SK-N-SH (cell line): ENCODE measurements around the gene TEX54. TPM values are rescaled to one million over a fixed set of nuclear protein-coding genes. Genes with fewer than 3 reads are reported as not detected.
"Not testable (repeated sequence)": the region's sequence is repeated elsewhere in the genome, so short reads cannot be mapped to it uniquely, and the experiment has no call there.

Source experiments
- CTCF ChIA-PET: fragments of 300-600, 350-600 bp; formaldehyde crosslinking; extraction: SDS; loops from one replicate; lab custom pipeline; 2021; lab: Yijun Ruan, JAX
- POLR2A ChIA-PET: fragments of 350-600 bp; sonication (Branson Sonifier 250); formaldehyde crosslinking; extraction: SDS; loops from one replicate; lab custom pipeline; 2020; ENCODE audit warnings: antibody characterized with exemption, inconsistent platforms; lab: Yijun Ruan, JAX
- DNase-seq: peaks from one replicate; pipeline ENCODE4 v3.0.0; 2012
- H2AFZ ChIP-seq: fragments of 200-600 bp; sonication (generic); 2 replicates; pipeline ENCODE4 v1.8.1; 2016; ENCODE audit warnings: antibody characterized with exemption, mild to moderate bottlenecking, low read depth
- H3F3A ChIP-seq: fragments of 200-600 bp; sonication (generic); replicated peaks from 2 replicates; pipeline ENCODE3; 2016; ENCODE audit warnings: antibody characterized with exemption, mild to moderate bottlenecking; ENCODE audit not compliant: insufficient read depth
- H3K27ac ChIP-seq, 2 experiments: fragments of 200-500 bp in 1 of 2; fragments of 200-600 bp in 1 of 2; sonication (Bioruptor generic) in 1 of 2; sonication (generic), shearing (Covaris generic) in 1 of 2; 2 replicates each; pipeline versions ENCODE4 v1.5.1 to v1.6.1; 2014 to 2016; ENCODE audit warnings: low read depth in 2 of 2, inconsistent platforms in 1 of 2, low read length in 1 of 2, mild to moderate bottlenecking in 1 of 2, mixed read lengths in 1 of 2
- H3K27me3 ChIP-seq: fragments of 200-600 bp; sonication (generic), shearing (Covaris generic); 2 replicates; pipeline ENCODE4 v1.6.1; 2016; ENCODE audit warnings: mixed run types; ENCODE audit not compliant: insufficient read depth
- H3K36me3 ChIP-seq, 2 experiments: fragments of 200-500 bp in 1 of 2; fragments of 200-600 bp in 1 of 2; sonication (Bioruptor generic) in 1 of 2; sonication (generic) in 1 of 2; replicated peaks in 1 of 2; 2 replicates each; pipeline versions ENCODE3 to v1.5.1; 2014 to 2016; ENCODE audit warnings: low read length in 1 of 2, mild to moderate bottlenecking in 1 of 2; ENCODE audit not compliant: insufficient read depth in 2 of 2, control insufficient read depth in 1 of 2
- H3K4me1 ChIP-seq, 2 experiments: fragments of 200-500 bp in 1 of 2; fragments of 200-600 bp in 1 of 2; sonication (Bioruptor generic) in 1 of 2; sonication (generic), shearing (Covaris generic) in 1 of 2; 2 replicates each; pipeline versions ENCODE4 v1.5.1 to v1.6.1; 2014 to 2016; ENCODE audit warnings: low read depth in 1 of 2, low read length in 1 of 2, mixed run types in 1 of 2; ENCODE audit not compliant: insufficient read depth in 2 of 2, control insufficient read depth in 1 of 2
- H3K4me2 ChIP-seq: fragments of 200-600 bp; sonication (generic), shearing (Covaris generic); 2 replicates; pipeline ENCODE4 v1.6.1; 2017; ENCODE audit warnings: mixed run types
- H3K4me3 ChIP-seq, 2 experiments: fragments of 200-500 bp in 1 of 2; fragments of 200-600 bp in 1 of 2; sonication (Bioruptor generic) in 1 of 2; sonication (generic), shearing (Covaris generic) in 1 of 2; 2 replicates each; pipeline versions ENCODE4 v1.5.1 to v1.8.1; 2014 to 2016; ENCODE audit warnings: low read depth in 2 of 2, inconsistent platforms in 1 of 2, low read length in 1 of 2, mild to moderate bottlenecking in 1 of 2, mixed read lengths in 1 of 2, moderate library complexity in 1 of 2
- H3K79me2 ChIP-seq: fragments of 200-600 bp; sonication (generic); 2 replicates; pipeline ENCODE4 v1.8.1; 2017; ENCODE audit warnings: mild to moderate bottlenecking; ENCODE audit not compliant: insufficient read depth
- H3K9ac ChIP-seq: fragments of 200-600 bp; sonication (generic); 2 replicates; pipeline ENCODE4 v1.6.1; 2017; ENCODE audit warnings: mixed run types
- H3K9me2 ChIP-seq: fragments of 200-600 bp; sonication (generic); 2 replicates; pipeline ENCODE4 v1.6.1; 2017; ENCODE audit warnings: mixed run types
- H3K9me3 ChIP-seq: fragments of 200-600 bp; sonication (generic); 2 replicates; pipeline ENCODE4 v1.6.1; 2017; ENCODE audit warnings: mixed run types, mild to moderate bottlenecking, moderate library complexity
- H4K20me1 ChIP-seq: fragments of 200-600 bp; sonication (generic); 2 replicates; pipeline ENCODE4 v1.6.1; 2017; ENCODE audit warnings: mild to moderate bottlenecking, mixed run types; ENCODE audit not compliant: insufficient read depth
- EP300 ChIP-seq, 2 experiments: IDR thresholded peaks; 2 replicates each; pipeline versions ENCODE4 v1.4.0 to v1.6.1; 2012; ENCODE audit warnings: borderline replicate concordance in 1 of 2, low read depth in 1 of 2, low read length in 1 of 2
- EZH2phosphoT487 ChIP-seq: fragments of 200-600 bp; sonication (generic); IDR thresholded peaks from 2 replicates; pipeline ENCODE4 v1.6.1; 2017; ENCODE audit warnings: low read depth, mixed run types, mild to moderate bottlenecking, antibody characterized with exemption, moderate library complexity, borderline replicate concordance
- FOXJ3 ChIP-seq: sonication (generic); formaldehyde crosslinking; IDR thresholded peaks from 2 replicates; pipeline ENCODE4 v1.5.1; 2020; ENCODE audit warnings: mild to moderate bottlenecking, missing genetic modification reagents
- FOXM1 ChIP-seq: IDR thresholded peaks from 2 replicates; pipeline ENCODE4 v1.4.0; 2012; ENCODE audit warnings: low read depth, mild to moderate bottlenecking
- NRF1 ChIP-seq: IDR thresholded peaks from 2 replicates; pipeline ENCODE4 v1.6.1; 2012; ENCODE audit warnings: low read depth, mild to moderate bottlenecking, low read length
- REST ChIP-seq: IDR thresholded peaks from 2 replicates; pipeline ENCODE4 v1.6.1; 2012; ENCODE audit warnings: mild to moderate bottlenecking, low read depth, low read length, moderate library complexity
- RFX5 ChIP-seq: IDR thresholded peaks from 2 replicates; pipeline ENCODE4 v1.6.1; 2012; ENCODE audit warnings: mild to moderate bottlenecking, improper control_type of control experiment, low read length
- RXRA ChIP-seq: IDR thresholded peaks from 2 replicates; pipeline ENCODE4 v1.4.0; 2012; ENCODE audit warnings: low read depth, mild to moderate bottlenecking, borderline replicate concordance
- SMC3 ChIP-seq: IDR thresholded peaks from 2 replicates; pipeline ENCODE4 v1.6.1; 2012; ENCODE audit warnings: low read depth, low read length, improper control_type of control experiment
- TAF1 ChIP-seq: IDR thresholded peaks from 2 replicates; pipeline ENCODE4 v1.6.1; 2012; ENCODE audit warnings: low read depth, mild to moderate bottlenecking, low read length, moderate library complexity, borderline replicate concordance
- TEAD4 ChIP-seq: IDR thresholded peaks from 2 replicates; pipeline ENCODE4 v1.4.0; 2012; ENCODE audit warnings: mild to moderate bottlenecking, borderline replicate concordance; ENCODE audit not compliant: insufficient read depth
- YY1 ChIP-seq: IDR thresholded peaks from 2 replicates; pipeline ENCODE4 v1.4.0; 2012; ENCODE audit warnings: low read depth, mild to moderate bottlenecking
- WGBS: methylation state at CpG from one replicate; pipeline ENCODE4 v1.1.6; 2017; ENCODE audit warnings: low lambda C conversion rate; 5-methylcytosine and 5-hydroxymethylcytosine counted together
- polyA plus RNA-seq, 3 experiments: library from polyadenylated mRNA; depleted of rRNA; stranded (reverse); fragments of >200 nt; gene quantifications; 2 replicates each; pipeline ENCODE4 v1.2.3, GENCODE V29; 2012

TEX54 gene
- polyA plus RNA-seq, 1 of the 3 experiments (the other 2 are of a cell fraction), result not detected

GRCh38 chr11:62865635-62866034 is 33.0 kb upstream of the TEX54 start (continued):
- TF ChIP-seq REST, result no peak
- no peak for TF ChIP-seq RXRA

GRCh38 chr11:62863687-62864335 is 31.2 kb upstream of the TEX54 start:
- Histone ChIP-seq H3K4me3 (no peak overlapping the region), H3F3A (peaks cover 10% of the 10 kb centered on the region), H3K9ac (no peak overlapping the region), H2AFZ (no peak overlapping the region), H4K20me1 (no peaks in the 10 kb centered on the region), H3K27ac (no peak overlapping the region), H3K9me2 (no peaks in the 10 kb centered on the region), H3K79me2 (peaks cover 31% of the 10 kb centered on the region), H3K36me3 (no peaks in the 10 kb centered on the region), H3K9me3 (no peaks in the 10 kb centered on the region), H3K27me3 (no peaks in the 10 kb centered on the region), H3K4me1 (peaks cover 2 to 6% of the 10 kb centered on the region in 2 experiments; a peak in 2 of 4 replicates), H3K4me2 (no peak overlapping the region)
- ChIA-PET POLR2A (interaction anchor here (0.9 to 1.2 kb wide), 3 partner anchors 23 to 78 kb away, joined by 3 to 7 read pairs (median 5); no protein-coding TSS in a partner anchor), CTCF (interaction anchor here (1.0 to 6.9 kb wide), 8 partner anchors 9 to 469 kb away, joined by 3 to 74 read pairs (median 4); partner anchors contain the start of genes SLC3A2, TAF6L and TMEM179B)
- DNase-seq, result no peak
- TF ChIP-seq REST (no peak), SMC3 (no peak), TEAD4 (no peak), FOXJ3 (CRISPR knock-in tag) (no peak), NRF1 (no peak), TAF1 (no peak), FOXM1 (no peak), EP300 (IDR thresholded peaks at IDR 0.05; ENCODE audit: borderline replicate concordance in 1 of 2, low read depth in 1 of 2, low read length in 1 of 2) (no peak), EZH2phosphoT487 (no peak), YY1 (no peak), RFX5 (no peak)
- 91% methylated on average over 4 of the region's 4 CpGs for WGBS

DNA sequence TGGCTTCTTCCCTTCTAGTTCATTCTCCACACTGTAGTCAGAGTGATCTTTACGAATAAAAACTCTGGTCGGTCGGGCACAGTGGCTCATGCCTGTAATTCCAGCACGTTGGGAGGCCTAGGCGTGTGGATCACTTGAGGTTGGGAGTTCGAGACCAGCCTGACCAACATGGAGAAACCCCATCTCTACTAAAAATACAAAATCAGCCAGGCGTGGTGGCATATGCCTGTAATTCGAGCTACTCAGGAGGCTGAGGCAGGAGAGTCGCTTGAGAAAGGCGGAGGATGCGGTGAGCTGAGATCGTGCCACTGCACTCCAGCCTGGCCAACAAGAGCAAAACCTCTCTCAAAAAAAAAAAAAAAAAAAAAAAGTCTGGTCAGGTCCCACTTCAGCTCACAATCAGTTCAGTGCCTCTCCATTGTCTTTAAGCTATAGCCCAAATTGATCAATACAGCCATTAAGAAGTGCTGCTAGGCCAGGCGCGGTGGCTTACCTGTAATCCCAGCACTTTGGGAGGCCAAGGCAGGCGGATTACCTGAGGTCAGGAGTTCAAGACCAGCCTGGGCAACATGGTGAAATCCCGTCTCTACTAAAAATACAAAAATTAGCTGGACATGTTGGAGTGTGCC is 29.0 kb upstream of the TEX54 start:
- H2AFZ ChIP-seq, H3K4me3 ChIP-seq, H3K9ac ChIP-seq, H3K27me3 ChIP-seq, H3F3A ChIP-seq, H3K27ac ChIP-seq, DNase-seq, H3K9me2 ChIP-seq, H4K20me1 ChIP-seq, H3K9me3 ChIP-seq, H3K4me1 ChIP-seq, H3K4me2 ChIP-seq, H3K36me3 ChIP-seq: not testable (repeated sequence)
- 97% methylated on average over 16 of the region's 16 CpGs for WGBS
- POLR2A ChIA-PET, result interaction anchor here (1.1 to 2.0 kb wide), 2 partner anchors 21 to 75 kb away, joined by 3 to 9 read pairs; no protein-coding TSS in a partner anchor
- H3K79me2 ChIP-seq, result peaks cover 35% of the 10 kb centered on the region
- CTCF ChIA-PET, result interaction anchor here (0.8 to 6.9 kb wide), 5 partner anchors 11 to 73 kb away, joined by 3 to 74 read pairs (median 4); partner anchors contain the start of genes SLC3A2 and TMEM179B
